GM04503 (cell line): ENCODE data around the gene TOB1.
"Not testable (repeated sequence)": the region's sequence is repeated elsewhere in the genome, so short reads cannot be mapped to it uniquely, and the experiment has no call there.

Source experiments
- DNase-seq: peaks from one replicate; pipeline ENCODE4 v3.0.0-alpha.2; 2012; ENCODE audit warnings: low read depth

The TOB1 gene

GRCh38 chr17:50898369-50899004, 32.3 kb upstream of the TOB1 start:
- no peak for DNase-seq

DNA sequence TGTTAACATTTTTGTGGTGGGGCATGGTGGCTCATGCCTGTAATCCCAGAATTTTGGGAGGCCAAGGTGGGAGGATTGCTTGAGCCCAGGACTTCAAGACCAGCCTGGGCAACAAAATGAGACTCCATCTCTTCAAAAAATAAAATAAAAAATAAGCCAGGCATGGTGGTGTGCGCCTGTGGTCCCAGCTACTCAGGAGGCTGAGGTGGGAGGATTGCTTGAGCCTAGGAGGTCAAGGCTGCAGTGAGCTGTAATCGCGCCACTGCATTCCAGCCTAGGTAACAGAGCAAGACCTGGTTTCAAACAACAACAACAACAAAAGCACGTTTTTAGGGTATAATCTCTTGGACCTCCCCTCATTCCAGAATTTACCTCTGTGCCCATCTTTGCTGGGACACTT, 28.4 kb upstream of the TOB1 start:
- not testable (repeated sequence) for DNase-seq

DNA sequence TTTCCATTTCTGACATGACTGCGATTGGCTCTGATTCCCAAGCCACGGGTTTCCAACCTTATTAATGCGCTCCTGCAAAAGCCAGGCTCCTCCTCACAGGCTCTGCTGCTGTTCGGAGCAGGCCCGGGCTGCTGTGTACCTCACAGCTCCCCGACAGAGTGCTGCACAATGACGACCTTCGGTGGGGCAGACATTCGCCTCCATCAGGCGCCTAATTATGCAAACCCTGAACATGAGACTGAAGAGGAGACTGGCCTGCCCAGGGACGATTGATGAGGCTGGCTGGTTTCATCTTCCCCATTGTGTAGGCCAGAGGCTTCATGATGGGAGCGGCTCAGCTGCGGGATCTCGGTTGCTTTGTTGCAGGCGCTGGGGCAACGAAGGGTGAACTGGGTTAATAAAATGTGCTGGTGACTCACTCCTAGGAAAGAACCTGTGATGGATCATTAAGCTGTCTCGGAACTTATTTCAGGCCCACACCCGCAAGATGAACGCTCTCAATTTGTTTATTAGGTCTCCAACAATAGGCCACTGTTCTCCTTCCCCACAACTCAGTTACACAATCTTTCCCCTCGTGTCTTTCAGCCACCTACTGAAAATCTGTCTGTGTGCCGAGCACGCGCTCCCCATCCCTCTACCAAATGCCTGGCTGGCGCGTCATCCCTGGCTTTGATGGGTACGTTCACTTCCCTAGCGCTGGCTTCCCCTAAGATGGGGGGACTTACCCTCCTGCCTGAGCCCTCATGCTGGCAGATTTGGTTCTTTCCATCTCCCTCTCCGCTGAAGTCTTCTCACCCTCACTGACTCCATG, 27.2 kb upstream of the TOB1 start:
- DNase-seq = peak; percentile 11

DNA sequence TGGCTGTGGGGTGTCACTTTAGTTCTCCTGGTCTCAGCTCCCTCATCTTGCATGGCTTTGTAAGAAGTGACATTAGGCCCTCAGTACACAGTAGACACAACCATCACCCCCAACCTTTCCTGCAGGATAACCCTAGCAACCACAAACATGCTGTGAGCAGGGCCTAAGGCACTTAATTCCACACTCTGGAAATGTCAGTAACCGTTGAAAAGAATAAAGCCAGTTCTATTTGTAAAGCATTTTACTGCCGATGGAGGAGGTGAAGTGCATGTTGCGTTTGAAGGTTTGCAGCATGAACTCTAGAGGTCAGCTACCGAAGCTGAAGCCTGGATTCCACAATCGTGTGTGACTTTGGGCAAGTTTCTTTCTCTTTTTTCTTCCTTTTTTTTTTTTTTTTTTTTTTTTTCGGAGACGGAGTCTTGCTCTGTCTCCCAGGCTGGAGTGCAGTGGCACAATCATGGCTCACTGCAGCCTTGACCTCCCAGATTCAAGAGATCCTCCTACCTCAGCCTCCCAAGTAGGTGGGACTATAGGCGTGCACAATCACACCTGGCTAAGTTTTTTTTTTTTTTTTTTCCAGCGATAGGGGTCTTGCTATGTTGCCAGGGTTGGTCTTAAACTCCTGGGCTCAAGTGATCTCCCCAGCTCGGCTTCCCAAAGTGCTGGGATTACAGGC, 26.1 kb upstream of the TOB1 start:
- DNase-seq = no peak

DNA sequence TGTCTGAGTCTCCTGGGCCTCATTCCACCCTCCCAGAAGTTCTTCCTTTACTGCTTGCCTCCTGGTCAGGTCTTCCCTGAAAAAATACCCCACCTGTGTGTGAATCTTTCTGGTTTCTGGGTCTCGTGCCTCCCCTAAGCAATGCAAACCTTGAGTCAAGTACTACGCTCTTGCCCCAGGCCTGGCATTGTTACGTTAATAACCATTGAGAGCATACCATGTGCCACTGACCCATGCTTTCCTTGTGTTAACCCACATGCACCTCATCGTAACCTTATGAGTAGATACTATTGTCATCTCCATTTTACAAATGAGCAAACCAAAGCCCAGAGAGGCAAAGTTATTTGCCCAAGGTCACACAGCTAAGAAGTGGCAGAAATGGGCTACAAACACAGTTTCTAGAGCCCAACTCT, 25.4 kb upstream of the TOB1 start:
- DNase-seq = no peak

- DNase-seq = no peak
Measured at GRCh38 chr17:50890675-50891516, 24.7 kb upstream of the TOB1 start.

DNA sequence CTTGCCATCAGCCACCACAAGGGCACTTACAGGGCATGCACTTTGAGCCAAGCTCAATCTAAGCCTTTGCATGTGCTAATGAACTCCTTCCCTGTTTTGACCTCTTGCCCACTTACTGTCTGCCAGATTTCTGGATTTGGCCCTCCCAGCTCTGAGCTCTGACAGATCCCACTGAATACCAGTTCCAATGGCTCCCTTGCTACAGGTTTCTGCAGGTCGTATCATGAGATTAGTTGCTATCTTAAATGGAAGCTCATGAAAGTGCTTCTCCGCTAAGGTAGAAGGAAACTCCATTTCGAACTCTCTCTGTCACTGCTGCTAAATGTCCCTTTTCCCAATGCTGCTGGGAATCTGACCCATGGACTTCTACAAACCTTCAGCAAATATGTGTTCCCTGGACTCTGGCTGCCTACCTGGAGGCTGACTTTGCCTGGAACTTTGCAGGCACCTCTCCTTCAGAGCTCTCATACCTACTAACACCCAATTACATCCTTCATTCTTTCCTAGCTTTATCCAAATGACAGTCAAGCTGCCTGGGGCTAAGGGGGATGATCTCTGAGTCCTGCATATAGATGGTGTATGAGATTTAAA, 23.5 kb upstream of the TOB1 start:
- no peak for DNase-seq

GRCh38 chr17:50887705-50888245, 21.6 kb upstream of the TOB1 start:
- DNase-seq = no peak

GRCh38 chr17:50884439-50885311, 18.5 kb upstream of the TOB1 start:
- no peak for DNase-seq

DNA sequence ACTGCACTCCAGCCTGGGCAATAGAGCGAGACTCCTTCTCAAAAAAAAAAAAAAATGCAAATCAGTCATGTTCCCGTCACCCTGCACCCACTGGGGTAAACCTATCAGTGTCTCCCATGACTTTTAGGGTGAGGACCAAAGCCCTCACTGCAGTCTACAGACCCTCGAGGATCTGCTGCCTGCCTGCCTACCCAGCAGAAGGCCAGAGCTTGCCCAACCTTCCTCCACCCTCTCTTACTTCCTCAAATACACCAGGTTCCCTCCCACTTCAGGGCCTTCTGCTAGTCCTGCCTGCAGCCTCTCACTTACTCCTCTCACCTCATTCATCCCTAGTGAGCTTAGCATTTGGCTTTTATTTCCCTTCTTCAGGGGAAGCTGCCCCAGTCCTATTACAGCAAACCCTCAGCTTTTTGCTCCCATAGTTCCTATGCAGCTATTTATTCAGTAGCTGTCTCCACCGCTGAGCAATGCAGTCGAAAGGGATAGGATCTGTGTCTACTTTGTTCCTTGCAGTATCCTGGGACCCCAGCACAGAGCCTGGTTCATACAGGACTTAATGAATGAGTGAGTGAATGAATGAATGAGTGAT, 17.8 kb upstream of the TOB1 start:
- DNase-seq = no peak

GRCh38 chr17:50882851-50883250, 16.7 kb upstream of the TOB1 start:
- peak; percentile 39 for DNase-seq

- no peak for DNase-seq
Measured at GRCh38 chr17:50881182-50881581, 15.0 kb upstream of the TOB1 start.

GRCh38 chr17:50879086-50879485, 12.9 kb upstream of the TOB1 start:
- no peak for DNase-seq

- DNase-seq = no peak
Measured at GRCh38 chr17:50877838-50878237, 11.7 kb upstream of the TOB1 start.

DNA sequence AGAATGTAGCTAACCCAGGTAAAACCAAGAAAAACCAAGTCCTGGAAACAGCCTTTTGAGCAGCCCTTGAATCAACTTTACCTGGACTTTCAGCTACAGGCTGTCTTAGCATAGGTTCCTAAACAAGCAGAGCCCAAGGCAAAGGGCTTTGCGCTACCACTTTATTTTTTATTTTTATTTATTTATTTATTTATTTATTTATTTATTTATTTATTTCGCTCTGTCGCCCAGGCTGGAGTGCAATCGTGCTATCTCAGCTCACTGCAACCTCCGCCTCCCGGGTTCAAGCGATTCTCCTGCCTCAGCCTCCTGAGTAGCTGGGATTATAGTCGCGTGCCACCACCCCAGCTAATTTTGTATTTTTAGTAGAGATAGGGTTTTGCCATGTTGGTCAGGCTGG, 10.9 kb upstream of the TOB1 start:
- not testable (repeated sequence) for DNase-seq

DNA sequence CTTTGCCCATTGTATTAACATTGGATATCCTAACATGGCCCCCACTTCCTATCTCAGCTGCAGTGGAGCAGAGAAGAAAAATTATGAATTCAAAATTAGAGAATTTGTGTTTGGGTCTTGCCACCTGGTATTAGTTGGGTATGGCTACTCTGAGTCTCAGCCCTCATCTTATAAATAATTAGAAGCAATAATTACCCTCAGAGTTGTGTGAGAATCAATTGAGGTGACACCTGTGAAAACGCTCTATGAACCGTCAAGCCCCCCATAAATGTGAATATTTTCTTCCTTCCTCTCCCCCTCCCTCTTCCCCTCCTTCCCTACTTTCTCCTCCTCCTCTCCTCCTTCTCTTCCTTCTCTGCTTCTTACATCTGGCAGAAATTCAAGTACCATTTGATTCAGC, 8.9 kb upstream of the TOB1 start:
- no peak for DNase-seq

- no peak for DNase-seq
Measured at GRCh38 chr17:50872710-50873424, 6.7 kb upstream of the TOB1 start.

- no peak for DNase-seq
Measured at GRCh38 chr17:50871898-50872297, 5.7 kb upstream of the TOB1 start.

GRCh38 chr17:50871364-50871763, 5.2 kb upstream of the TOB1 start:
- no peak for DNase-seq

- no peak for DNase-seq
Measured at GRCh38 chr17:50868602-50869001, 2.4 kb upstream of the TOB1 start.
